ENCODE data around the gene SLC2A3. TPM values are rescaled to one million over a fixed set of nuclear protein-coding genes. Genes with fewer than 3 reads are reported as not detected.

The SLC2A3 gene
- total and polyA plus RNA-seq, 2 of the 13 experiments (the other 11 are each of a cell fraction or from before 2014, with no cell fraction given), result 39.3 to 580 TPM

GRCh38 chr12:7973457-7973825, 37.5 kb upstream of the SLC2A3 start:
- Histone ChIP-seq H3K27me3 (ENCODE audit: control insufficient read depth in 1 of 2, insufficient read depth in 2 of 2, low read length in 2 of 2) (no peaks in the 10 kb centered on the region), H2AFZ (ENCODE audit: low read length) (no peak overlapping the region), H4K20me1 (ENCODE audit: insufficient read depth, low read length) (no peaks in the 10 kb centered on the region), H3K4me3 (replicated peaks in 1 of 3; ENCODE audit: insufficient read depth in 1 of 3, low read depth in 2 of 3, low read length in 3 of 3) (no peak overlapping the region), H3K9me3 (ENCODE audit: low read length) (no peaks in the 10 kb centered on the region), H3K27ac (ENCODE audit: extremely low read length, insufficient read depth, low read length) (no peak overlapping the region), H3K9ac (ENCODE audit: insufficient read depth, low read depth, low read length) (no peak overlapping the region), H3K36me3 (replicated peaks in 1 of 2; ENCODE audit: control insufficient read depth in 1 of 2, insufficient read depth in 2 of 2, low read length in 2 of 2) (no peaks in the 10 kb centered on the region), H3K4me1 (ENCODE audit: insufficient read depth, low read length) (no peaks in the 10 kb centered on the region), H3K4me2 (ENCODE audit: low read depth, low read length) (no peak overlapping the region), H3K79me2 (ENCODE audit: insufficient read depth, low read length) (no peaks in the 10 kb centered on the region)
- ChIA-PET POLR2A (no interaction called here), CTCF (ENCODE audit: low intra/inter-chr PET ratio, low total read pairs) (no interaction called here)
- no TSS peak for BruUV-seq (replicated peaks)
- intact Hi-C loops (cut with micrococcal nuclease; ENCODE audit: unreplicated experiment) (no loop called here), in situ Hi-C loops (cut with HindIII; ENCODE audit: extremely low pct_ligation_motif_present, low pct_unique_long_range_greater_than_20kb) (no loop called here)
- no peak for FAIRE-seq
- 81% methylated on average over 6 of the region's 6 CpGs for WGBS (ENCODE audit: low lambda C conversion rate)
- TF ChIP-seq ZNF260 (CRISPR knock-in tag; IDR thresholded peaks at IDR 0.05; ENCODE audit: borderline replicate concordance, low read depth), result no peak
- no peak for TF ChIP-seq MAZ (IDR thresholded peaks at IDR 0.05; ENCODE audit: borderline replicate concordance, low read depth, low read length)
- no peak for TF ChIP-seq MAZ (CRISPR knock-in tag; IDR thresholded peaks at IDR 0.05; ENCODE audit: low read depth)
- TF ChIP-seq ZSCAN22 (CRISPR knock-in tag; IDR thresholded peaks at IDR 0.05), result no peak
- TF ChIP-seq FOXJ3 (CRISPR knock-in tag; IDR thresholded peaks at IDR 0.05; ENCODE audit: borderline replicate concordance), result no peak
- TF ChIP-seq ZSCAN29 (CRISPR knock-in tag; conservative IDR thresholded peaks at IDR 0.05), result no peak
- TF ChIP-seq ZNF746 (CRISPR knock-in tag; IDR thresholded peaks at IDR 0.05), result no peak
- no peak for TF ChIP-seq ATF7-NPFF (CRISPR knock-in tag; IDR thresholded peaks at IDR 0.05; ENCODE audit: low read depth)
- TF ChIP-seq, protein P1, sequence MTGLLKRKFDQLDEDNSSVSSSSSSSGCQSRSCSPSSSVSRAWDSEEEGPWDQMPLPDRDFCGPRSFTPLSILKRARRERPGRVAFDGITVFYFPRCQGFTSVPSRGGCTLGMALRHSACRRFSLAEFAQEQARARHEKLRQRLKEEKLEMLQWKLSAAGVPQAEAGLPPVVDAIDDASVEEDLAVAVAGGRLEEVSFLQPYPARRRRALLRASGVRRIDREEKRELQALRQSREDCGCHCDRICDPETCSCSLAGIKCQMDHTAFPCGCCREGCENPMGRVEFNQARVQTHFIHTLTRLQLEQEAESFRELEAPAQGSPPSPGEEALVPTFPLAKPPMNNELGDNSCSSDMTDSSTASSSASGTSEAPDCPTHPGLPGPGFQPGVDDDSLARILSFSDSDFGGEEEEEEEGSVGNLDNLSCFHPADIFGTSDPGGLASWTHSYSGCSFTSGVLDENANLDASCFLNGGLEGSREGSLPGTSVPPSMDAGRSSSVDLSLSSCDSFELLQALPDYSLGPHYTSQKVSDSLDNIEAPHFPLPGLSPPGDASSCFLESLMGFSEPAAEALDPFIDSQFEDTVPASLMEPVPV (CRISPR knock-in tag; IDR thresholded peaks at IDR 0.05), result no peak
- no peak for TF ChIP-seq ZNF749 (CRISPR knock-in tag; IDR thresholded peaks at IDR 0.05; ENCODE audit: borderline replicate concordance)
- no peak for TF ChIP-seq NR3C1 (CRISPR knock-in tag; IDR thresholded peaks at IDR 0.05)
- TF ChIP-seq ZNF253 (CRISPR knock-in tag; IDR thresholded peaks at IDR 0.05; ENCODE audit: borderline replicate concordance), result no peak
- TF ChIP-seq ELF1 (CRISPR knock-in tag; IDR thresholded peaks at IDR 0.05), result no peak
- TF ChIP-seq, protein P2, sequence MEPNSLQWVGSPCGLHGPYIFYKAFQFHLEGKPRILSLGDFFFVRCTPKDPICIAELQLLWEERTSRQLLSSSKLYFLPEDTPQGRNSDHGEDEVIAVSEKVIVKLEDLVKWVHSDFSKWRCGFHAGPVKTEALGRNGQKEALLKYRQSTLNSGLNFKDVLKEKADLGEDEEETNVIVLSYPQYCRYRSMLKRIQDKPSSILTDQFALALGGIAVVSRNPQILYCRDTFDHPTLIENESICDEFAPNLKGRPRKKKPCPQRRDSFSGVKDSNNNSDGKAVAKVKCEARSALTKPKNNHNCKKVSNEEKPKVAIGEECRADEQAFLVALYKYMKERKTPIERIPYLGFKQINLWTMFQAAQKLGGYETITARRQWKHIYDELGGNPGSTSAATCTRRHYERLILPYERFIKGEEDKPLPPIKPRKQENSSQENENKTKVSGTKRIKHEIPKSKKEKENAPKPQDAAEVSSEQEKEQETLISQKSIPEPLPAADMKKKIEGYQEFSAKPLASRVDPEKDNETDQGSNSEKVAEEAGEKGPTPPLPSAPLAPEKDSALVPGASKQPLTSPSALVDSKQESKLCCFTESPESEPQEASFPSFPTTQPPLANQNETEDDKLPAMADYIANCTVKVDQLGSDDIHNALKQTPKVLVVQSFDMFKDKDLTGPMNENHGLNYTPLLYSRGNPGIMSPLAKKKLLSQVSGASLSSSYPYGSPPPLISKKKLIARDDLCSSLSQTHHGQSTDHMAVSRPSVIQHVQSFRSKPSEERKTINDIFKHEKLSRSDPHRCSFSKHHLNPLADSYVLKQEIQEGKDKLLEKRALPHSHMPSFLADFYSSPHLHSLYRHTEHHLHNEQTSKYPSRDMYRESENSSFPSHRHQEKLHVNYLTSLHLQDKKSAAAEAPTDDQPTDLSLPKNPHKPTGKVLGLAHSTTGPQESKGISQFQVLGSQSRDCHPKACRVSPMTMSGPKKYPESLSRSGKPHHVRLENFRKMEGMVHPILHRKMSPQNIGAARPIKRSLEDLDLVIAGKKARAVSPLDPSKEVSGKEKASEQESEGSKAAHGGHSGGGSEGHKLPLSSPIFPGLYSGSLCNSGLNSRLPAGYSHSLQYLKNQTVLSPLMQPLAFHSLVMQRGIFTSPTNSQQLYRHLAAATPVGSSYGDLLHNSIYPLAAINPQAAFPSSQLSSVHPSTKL (CRISPR knock-in tag; IDR thresholded peaks at IDR 0.05), result no peak
- no peak for TF ChIP-seq KDM5B (CRISPR knock-in tag; IDR thresholded peaks at IDR 0.05; ENCODE audit: borderline replicate concordance)
- no peak for TF ChIP-seq ZNF879 (CRISPR knock-in tag; IDR thresholded peaks at IDR 0.05)
- no peak for TF ChIP-seq ZNF761 (CRISPR knock-in tag; conservative IDR thresholded peaks at IDR 0.05)
- TF ChIP-seq ZNF639 (CRISPR knock-in tag; conservative IDR thresholded peaks at IDR 0.05), result no peak
- TF ChIP-seq ZNF343 (CRISPR knock-in tag; IDR thresholded peaks at IDR 0.05), result no peak
- no peak for TF ChIP-seq ZNF274 (CRISPR knock-in tag; IDR thresholded peaks at IDR 0.05)
- no peak for DNase-seq (ENCODE audit: low spot score)
- ATAC-seq, result no peak
